WTC11 (cell line): ENCODE measurements around the gene CHD9NB.

ENCODE experiments used
- ARID4B ChIP-seq: sonication (generic); formaldehyde crosslinking; IDR thresholded peaks from 2 replicates; pipeline ENCODE4 v1.8.0; 2023; ENCODE audit warnings: missing genetic modification reagents, mild to moderate bottlenecking, borderline replicate concordance
- CREB1 ChIP-seq: sonication (generic); formaldehyde crosslinking; IDR thresholded peaks from 2 replicates; pipeline ENCODE4 v1.8.0; 2023; ENCODE audit warnings: mild to moderate bottlenecking, missing genetic modification reagents
- CTCF ChIP-seq: fragments of 200-600 bp; IDR thresholded peaks from 2 replicates; pipeline ENCODE4 v1.8.0; 2022; ENCODE audit warnings: antibody characterized with exemption
- ESRRA ChIP-seq: sonication (generic); formaldehyde crosslinking; IDR thresholded peaks from 2 replicates; pipeline ENCODE4 v1.8.1; 2022; ENCODE audit warnings: mild to moderate bottlenecking, missing genetic modification reagents, borderline replicate concordance
- MAX ChIP-seq: sonication (generic); formaldehyde crosslinking; IDR thresholded peaks from 2 replicates; pipeline ENCODE4 v1.8.0; 2022; ENCODE audit warnings: mild to moderate bottlenecking, missing genetic modification reagents
- NFYB ChIP-seq: sonication (generic); formaldehyde crosslinking; conservative IDR thresholded peaks from 2 replicates; pipeline ENCODE4 v1.8.0; 2022; ENCODE audit warnings: low read depth, missing genetic modification reagents
- OVOL2 ChIP-seq: fragments of 250-450 bp; sonication (Bioruptor Pico); IDR thresholded peaks from 2 replicates; pipeline ENCODE4 v1.9.0; 2021; ENCODE audit warnings: mild to moderate bottlenecking, borderline replicate concordance
- RELA ChIP-seq: sonication (generic); formaldehyde crosslinking; IDR thresholded peaks from 2 replicates; pipeline ENCODE4 v1.8.1; 2022; ENCODE audit warnings: missing genetic modification reagents, mild to moderate bottlenecking, borderline replicate concordance
- ZNF138 ChIP-seq: sonication (generic); formaldehyde crosslinking; conservative IDR thresholded peaks from 2 replicates; pipeline ENCODE4 v1.8.1; 2022; ENCODE audit warnings: mild to moderate bottlenecking, moderate library complexity, missing genetic modification reagents

DNA sequence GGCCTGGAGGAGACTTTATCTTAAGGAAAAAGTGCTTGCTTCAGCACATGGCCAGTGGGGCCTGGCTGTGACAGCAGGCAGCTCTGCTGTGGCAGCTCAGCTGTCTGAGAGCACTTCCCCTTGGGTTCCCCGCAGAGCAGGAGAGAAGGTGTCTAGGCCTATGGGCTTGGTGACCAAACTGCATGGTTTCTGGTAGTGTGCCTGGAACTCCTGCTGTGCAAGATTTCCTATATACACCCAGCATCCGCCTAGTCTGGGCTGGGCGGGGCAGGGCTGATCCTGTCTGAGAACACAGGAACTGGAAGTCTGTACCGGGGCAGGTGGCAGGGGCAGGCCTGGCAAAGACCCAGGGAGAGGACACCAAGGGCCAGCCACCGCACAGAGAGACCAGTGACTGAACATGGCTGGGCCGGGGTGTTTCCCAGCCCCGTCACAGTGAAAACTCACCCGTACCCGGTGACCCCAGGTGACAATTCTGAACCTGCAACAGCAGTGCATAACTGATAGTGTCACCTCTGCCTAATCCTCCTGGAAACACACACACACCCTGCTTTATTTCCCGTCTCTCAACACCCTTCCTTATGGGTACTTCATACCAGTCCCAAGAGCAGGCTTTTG, 41.4 kb upstream of the CHD9NB start:
- TF ChIP-seq RELA (CRISPR knock-in tag), result no peak
- TF ChIP-seq ARID4B (CRISPR knock-in tag), result no peak
- TF ChIP-seq NFYB (CRISPR knock-in tag), result no peak
- no peak for TF ChIP-seq CREB1 (CRISPR knock-in tag)
- no peak for TF ChIP-seq CTCF
- no peak for TF ChIP-seq MAX (CRISPR knock-in tag)
- TF ChIP-seq ESRRA (CRISPR knock-in tag), result no peak
- TF ChIP-seq OVOL2 (CRISPR knock-in tag), result no peak
- TF ChIP-seq ZNF138 (CRISPR knock-in tag), result no peak
